ENCODE data around the gene ZBED4.

Gene ZBED4

DNA sequence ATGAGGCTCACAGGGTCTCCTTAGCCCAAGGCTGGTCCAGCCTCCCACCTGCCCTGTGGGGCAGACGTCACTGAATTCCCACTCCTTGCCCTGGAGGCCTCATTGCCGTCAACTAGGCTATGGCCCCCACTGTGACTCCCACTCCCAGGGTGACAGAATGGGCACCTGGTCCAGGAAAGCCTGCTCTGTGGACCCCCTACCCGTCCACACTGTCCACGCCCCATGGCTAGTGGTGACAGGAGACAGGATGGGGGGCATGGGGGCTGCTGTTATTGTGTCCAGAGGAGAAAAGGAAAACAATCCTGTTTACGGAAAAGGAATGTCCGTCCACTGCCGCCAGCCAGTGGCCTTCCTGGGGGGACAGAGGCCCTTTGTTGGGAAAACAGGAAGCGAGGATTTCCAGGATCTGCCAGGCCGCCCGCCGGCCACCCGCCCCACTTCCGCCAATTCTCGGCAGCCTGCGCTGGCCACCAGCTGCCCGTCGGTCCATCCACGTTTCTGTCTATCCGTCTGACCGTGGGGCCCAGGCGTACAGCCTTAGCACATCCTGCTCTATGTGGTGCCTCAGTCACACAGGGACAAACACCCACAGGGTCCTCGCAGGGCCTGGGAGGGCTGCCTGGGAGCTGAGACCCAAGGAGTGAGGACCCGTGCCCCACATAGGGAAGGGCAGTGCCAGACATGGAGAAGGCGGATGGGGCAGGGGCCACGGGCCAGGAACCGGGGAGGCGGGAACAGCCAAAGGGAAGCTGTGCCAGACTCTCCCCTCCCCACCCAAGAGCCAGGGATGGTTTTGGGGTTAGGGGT lies 84.3 kb downstream of the ZBED4 start:
- TF ChIP-seq CTCF (IDR thresholded peaks at IDR 0.05; ENCODE audit: insufficient read depth, low read length, missing control alignments): no peak
- ChIA-PET POLR2A (interaction anchor here (2.1 kb wide), 1 partner anchor 14 kb away, joined by 6 read pairs; no protein-coding TSS in a partner anchor), CTCF (interaction anchor here (0.7 kb wide), 1 partner anchor 93 kb away, joined by 3 read pairs; no protein-coding TSS in a partner anchor)
- DNase-seq (ENCODE audit: low read depth, low spot score): no peak
- no peak overlapping the region for H3K4me3 ChIP-seq (ENCODE audit: low read depth, low read length)

DNA sequence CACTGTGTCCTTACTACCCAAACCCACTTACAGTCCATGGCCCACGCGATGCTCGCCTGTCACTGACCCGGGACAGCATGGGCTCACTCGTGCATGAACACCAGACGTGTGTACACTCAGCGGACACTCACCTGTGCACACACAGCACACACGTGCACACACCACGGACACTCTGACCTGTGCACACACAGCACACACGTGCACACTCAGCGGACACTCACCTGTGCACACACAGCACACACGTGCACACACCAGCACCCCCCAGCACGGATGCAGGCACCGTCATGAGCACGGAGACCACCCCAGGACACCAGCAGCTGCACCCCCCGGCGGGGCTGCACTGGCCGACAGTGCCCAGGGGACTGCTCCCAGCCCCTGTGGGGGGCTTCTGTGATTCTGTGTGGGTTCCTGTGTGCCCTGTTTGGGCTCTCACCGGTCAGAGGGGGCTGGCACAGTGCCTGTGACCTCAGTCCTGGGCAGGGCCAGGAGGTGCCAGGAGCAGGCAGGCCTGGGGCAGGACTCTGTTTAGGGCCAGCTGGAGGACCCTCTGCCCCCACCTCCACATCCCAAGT lies 85.0 kb downstream of the ZBED4 start:
- H3K4me3 ChIP-seq (ENCODE audit: low read depth, low read length): no peak overlapping the region
- ChIA-PET POLR2A (no interaction called here), CTCF (interaction anchor here (0.7 kb wide), 1 partner anchor 92 kb away, joined by 3 read pairs; no protein-coding TSS in a partner anchor)
- TF ChIP-seq CTCF (IDR thresholded peaks at IDR 0.05; ENCODE audit: insufficient read depth, low read length, missing control alignments): no peak
- no peak for DNase-seq (ENCODE audit: low read depth, low spot score)
